LNCAP (cell line): Measurements from ENCODE around the gene TRAK1.

Source experiments
- TF ChIP-seq, protein P1 (sequence below): fragments of 450-650 bp; IDR thresholded peaks from 2 replicates; pipeline ENCODE4 v1.5.1; 2017; ENCODE audit warnings: mild to moderate bottlenecking

TRAK1 gene

DNA sequence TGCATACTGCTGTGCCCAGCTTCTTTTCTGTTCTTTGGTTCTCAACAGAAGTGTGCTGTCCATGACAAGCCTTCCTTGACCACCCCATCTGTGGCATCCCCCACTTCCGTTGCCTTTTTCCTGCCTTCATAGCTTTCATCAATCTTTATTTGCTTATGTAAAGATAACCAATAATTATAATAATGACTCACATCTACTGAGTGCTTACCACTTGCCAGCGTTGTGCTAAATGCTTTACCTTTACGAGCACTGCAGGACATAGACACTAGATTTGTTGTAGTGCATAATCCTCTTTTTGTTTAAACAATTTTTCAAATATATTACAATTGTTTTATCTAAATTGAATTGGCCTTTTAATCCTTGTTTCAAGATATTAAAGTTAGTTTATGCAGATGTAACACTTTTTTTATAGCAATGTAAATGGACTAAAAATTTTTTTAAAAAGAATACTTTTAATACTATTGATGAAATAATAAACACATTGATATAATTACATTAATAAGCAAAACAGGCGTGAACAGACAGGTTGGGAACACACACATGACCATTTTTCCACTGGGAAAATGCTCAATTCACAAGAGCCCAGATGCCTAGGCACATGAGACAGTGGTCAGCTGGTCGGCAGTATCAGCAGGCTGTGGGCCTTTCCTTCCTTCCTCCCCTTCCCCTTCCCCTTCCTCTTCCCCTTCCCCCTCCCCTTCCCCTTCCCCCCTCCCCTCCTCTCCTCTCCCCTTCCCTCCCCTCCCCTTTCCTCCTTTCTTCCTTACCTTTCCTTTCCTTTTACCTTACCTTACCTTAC is 42.5 kb downstream of the TRAK1 start:
- TF ChIP-seq, protein P1, sequence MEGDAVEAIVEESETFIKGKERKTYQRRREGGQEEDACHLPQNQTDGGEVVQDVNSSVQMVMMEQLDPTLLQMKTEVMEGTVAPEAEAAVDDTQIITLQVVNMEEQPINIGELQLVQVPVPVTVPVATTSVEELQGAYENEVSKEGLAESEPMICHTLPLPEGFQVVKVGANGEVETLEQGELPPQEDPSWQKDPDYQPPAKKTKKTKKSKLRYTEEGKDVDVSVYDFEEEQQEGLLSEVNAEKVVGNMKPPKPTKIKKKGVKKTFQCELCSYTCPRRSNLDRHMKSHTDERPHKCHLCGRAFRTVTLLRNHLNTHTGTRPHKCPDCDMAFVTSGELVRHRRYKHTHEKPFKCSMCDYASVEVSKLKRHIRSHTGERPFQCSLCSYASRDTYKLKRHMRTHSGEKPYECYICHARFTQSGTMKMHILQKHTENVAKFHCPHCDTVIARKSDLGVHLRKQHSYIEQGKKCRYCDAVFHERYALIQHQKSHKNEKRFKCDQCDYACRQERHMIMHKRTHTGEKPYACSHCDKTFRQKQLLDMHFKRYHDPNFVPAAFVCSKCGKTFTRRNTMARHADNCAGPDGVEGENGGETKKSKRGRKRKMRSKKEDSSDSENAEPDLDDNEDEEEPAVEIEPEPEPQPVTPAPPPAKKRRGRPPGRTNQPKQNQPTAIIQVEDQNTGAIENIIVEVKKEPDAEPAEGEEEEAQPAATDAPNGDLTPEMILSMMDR: no peak

GRCh38 chr3:42134867-42135464 is 43.8 kb downstream of the TRAK1 start:
- TF ChIP-seq, protein P1: no peak

DNA sequence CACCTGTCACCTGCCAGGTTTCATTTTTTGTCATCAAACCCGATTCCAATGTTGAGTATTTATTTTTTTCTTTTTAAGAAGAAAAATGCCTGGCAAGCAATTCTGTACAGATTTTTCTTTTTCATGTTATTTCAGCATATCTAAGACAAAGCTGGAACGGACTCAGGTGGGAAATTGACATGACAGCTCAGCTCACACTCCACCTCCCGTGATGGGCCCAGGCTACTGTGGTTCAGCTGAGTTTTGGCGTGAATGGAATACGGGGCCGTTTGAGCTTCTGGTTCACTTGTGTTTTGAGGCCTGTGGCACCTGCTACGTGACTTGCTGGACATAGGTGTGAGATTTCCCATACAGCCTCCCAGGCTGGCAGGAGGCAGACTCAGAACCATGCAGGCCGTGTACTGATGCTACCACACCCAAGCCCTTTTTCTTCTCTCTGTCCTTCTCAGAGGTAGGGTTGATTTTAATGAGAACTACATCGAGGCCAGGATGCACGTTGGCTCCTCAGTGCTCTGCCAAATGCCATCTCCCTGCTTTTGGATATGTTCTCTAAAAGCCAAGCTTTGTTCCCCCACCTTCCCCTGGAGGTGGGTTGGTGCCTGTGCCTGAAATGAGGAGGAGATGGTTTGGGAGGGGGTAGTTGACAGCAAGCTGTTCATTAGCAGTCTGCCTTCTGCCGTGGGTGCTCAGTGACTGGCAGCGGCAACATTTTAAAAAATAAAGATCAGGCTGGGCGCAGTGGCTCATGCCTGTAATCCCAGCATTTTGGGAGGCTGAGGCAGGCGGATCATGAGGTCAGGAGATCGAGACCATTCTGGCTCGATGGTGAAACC is 48.7 kb downstream of the TRAK1 start:
- TF ChIP-seq, protein P1: no peak

- TF ChIP-seq, protein P1: no peak
Measured at GRCh38 chr3:42140665-42141203, 49.6 kb downstream of the TRAK1 start.

GRCh38 chr3:42143440-42143839 is 52.3 kb downstream of the TRAK1 start:
- TF ChIP-seq, protein P1: no peak

DNA sequence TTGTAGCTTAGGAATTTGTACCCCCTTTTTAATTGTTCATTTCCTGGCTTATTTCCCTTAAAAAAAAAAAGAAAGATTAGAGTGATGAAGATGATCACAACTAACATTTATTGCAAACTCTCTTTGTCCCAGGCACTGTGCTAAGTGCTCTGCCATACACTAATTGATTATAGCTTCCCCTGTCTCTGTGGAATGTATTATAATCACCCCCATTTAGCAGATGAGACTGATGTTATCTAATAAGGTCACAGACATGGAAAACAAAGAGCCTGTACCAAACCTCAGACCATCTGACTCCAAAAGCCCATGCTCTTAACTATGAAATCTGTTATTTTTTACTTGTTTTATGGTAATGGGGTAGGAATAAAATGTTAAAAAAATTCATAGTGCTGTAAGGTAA is 53.1 kb downstream of the TRAK1 start:
- TF ChIP-seq, protein P1: no peak

GRCh38 chr3:42148086-42148848 is 57.1 kb downstream of the TRAK1 start:
- TF ChIP-seq, protein P1: no peak
